ENCODE data around the gene ASGR2.
A peak's percentile ranks its signal among the peaks of the same experiment; 100 is the strongest.

ASGR2 gene

DNA sequence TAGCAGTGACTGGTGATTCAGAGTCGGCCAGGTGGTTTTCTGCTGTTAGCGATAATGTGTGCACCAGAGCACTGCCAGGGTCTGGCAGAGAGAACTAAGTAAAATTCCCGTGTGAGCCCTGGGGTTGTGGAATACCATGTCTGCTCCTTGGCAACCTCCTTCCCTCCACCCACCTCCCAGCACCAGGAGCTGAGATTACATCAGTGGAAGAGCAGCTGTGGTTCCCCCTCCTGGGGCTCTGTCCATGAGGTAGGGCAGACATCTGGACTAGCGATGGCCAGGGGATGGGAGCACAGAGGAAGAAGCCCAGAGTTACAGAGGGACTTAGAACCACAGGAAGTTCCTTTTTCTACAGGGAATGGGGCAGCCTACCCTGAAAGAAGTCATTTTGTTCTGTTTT lies 50.4 kb downstream of the ASGR2 start:
- DNase-seq = no peak

DNA sequence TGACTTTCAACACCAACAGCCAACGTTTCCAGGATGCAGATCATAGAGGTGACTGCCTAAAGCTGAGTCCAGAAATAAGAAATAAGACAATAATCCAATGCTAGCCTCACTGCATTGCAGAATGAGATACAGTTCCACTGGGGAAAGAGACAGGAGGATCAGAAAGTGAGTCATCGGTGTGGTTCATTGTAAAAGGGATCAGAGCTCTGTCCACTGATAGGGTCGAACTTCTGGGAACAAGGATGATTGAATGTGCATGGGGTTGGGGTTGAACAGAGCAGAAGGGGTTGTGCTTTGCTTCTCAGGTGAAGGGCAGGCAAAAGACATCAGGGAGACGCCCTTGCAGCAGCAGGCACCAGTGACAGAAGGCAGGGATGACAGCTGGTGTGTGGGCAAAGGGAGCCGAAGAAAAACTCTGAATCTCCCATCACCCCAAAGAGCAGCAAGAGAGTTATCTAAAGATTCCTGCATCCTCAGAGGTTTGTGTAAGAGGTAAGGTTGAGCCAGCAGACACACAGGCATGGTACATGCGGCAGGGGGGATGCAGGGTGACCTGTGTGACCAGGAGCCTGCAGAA lies 51.0 kb downstream of the ASGR2 start:
- DNase-seq = peak in 8 of 56 donors; percentile 12 to 59 (median 36)

DNA sequence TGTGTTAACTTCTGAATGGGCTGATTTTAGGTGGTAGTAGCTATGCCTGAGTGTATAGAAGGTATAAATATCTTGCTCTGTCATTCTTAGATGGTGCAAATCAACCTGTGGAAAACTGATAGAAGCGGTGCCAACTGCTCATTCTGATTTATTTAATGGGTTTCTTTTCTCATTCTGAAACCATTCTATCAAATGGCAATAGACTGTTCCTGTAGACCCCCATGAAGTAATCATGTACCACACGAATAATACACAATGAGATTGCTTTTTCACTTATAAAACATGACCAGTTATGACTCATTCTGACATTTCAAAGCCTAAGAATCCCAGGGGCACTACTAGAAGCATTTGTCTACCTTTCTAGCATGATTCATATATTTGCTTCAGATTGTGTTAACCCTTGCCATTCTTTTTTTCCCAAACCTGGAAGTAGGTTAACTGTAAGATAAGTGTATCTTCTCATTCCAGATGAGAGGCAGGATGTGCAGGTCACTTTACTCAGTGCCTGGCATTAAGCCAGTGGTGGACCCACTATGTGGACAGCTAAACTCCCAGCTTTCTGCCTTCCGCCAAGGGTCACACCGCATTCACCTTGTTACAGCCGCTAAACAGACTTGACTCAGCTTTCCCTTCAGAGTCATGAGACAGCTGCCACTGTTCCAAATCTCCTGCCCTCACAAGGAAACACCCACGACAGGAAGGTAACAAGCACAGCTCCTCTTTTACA lies 54.3 kb downstream of the ASGR2 start:
- no peak for DNase-seq

DNA sequence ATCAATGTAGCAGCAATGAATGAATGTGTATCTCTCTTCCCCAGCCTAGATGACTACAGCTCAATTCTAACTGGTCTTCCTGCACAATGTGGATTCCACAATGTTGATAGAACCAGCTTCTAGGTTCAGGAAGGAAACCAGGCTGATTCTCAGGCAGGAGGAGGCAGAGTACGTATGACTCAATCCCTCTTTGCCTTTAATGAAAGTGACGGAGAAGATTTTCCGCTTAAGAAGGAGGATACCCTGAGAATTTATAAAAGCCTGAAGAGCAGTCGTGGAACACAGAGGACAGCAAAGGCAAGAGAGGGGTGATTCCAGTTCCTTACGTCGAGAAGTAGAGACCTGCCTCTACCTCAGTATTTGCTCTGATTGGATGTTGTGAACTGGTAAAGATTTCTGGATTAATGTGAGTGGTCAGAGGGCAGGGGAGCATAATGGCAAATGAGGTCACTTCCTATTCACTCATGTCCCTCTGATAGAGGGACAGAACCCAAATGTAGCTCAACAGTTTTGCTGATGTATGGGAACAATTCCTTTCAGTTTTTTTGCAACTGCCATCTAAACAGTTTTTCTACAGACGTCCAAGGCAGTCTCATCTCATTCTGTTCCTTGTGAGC lies 55.7 kb downstream of the ASGR2 start:
- no peak for DNase-seq

DNA sequence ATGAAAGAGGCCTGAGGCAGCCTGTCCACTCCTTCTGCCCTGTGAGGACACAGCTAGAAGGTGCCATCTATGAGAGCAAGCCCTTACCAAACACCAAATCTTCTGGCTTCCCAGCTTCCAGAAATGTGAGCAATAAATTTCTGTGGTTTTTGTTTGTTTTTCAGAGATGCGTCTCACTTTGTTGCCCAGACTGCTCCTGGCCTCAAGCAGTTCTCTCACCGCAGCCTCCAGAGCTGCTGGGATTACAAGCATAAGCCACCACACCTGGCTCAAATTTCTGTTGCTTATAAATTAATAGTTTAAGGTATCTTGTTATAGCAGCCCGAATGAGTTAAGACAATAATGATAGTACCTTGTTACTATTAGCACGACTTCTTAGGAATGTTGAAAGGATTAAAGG lies 58.2 kb downstream of the ASGR2 start:
- DNase-seq = no peak

Data from amygdala (tissue), 56 donors.